GM12892 (cell line): ENCODE measurements around the gene SLAMF9.

Experiments
- POLR2A ChIP-seq: IDR thresholded peaks from 2 replicates; pipeline ENCODE4 v1.6.1; 2011; ENCODE audit warnings: low read depth, low read length, control low read depth
- TAF1 ChIP-seq: IDR thresholded peaks from 2 replicates; pipeline ENCODE4 v1.6.1; 2011; ENCODE audit warnings: low read depth, mild to moderate bottlenecking, control low read depth, low read length, borderline replicate concordance

DNA sequence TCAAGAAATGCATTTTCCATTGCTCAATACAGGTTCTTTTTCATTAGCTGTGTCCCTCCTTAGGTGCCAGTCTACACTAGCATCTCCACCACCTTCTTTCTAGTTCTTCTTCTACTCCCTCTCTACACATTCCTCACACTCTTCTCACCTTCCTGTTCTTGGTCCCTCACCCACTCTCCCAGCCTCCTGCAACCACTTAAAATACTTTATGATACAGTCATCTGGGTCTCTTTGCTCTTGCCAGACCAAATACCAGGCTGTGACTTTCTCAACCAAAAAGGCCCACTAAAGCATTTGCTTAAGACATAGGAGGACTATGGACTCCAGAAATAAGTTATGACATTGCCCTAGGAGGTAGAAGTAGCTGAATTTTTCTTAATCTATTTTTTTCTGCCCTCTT lies 42.6 kb upstream of the SLAMF9 start:
- TF ChIP-seq TAF1 (no peak), POLR2A (no peak)
